Omental fat pad (tissue), 4 donors: Measurements from ENCODE around the gene SLC35F5. TPM values are rescaled to one million over a fixed set of nuclear protein-coding genes. Genes with fewer than 3 reads are reported as not detected.

ENCODE experiments used
- ATAC-seq: fragments of 150-250 bp; one replicate; pipeline ENCODE4 v1.9.1; 2016; ENCODE audit warnings: mild to moderate bottlenecking, moderate library complexity; ENCODE audit not compliant: low FRiP score
- DNase-seq: peaks from one replicate; pipeline ENCODE4 v3.0.0-alpha.2; 2019; ENCODE audit warnings: low spot score
- total RNA-seq, 4 donors: library from RNA; depleted of rRNA; stranded (reverse); fragments of >200 nt; gene quantifications; one replicate each; pipeline ENCODE4 v1.1.0, GENCODE V29; 2016
- TF ChIP-seq, protein P1 (sequence below), 3 donors: fragments of 450-650 bp; IDR thresholded peaks; one replicate each; pipeline ENCODE4 v1.5.1; 2016 to 2017; ENCODE audit warnings: antibody characterized with exemption in 3 of 3, mild to moderate bottlenecking in 3 of 3, moderate library complexity in 2 of 3

The SLC35F5 gene, protein sequence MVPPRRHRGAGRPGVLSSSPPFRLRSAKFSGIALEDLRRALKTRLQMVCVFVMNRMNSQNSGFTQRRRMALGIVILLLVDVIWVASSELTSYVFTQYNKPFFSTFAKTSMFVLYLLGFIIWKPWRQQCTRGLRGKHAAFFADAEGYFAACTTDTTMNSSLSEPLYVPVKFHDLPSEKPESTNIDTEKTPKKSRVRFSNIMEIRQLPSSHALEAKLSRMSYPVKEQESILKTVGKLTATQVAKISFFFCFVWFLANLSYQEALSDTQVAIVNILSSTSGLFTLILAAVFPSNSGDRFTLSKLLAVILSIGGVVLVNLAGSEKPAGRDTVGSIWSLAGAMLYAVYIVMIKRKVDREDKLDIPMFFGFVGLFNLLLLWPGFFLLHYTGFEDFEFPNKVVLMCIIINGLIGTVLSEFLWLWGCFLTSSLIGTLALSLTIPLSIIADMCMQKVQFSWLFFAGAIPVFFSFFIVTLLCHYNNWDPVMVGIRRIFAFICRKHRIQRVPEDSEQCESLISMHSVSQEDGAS
- 10 to 100 TPM; 57.2 to 87.0 (median 69.1) TPM for total RNA-seq

DNA sequence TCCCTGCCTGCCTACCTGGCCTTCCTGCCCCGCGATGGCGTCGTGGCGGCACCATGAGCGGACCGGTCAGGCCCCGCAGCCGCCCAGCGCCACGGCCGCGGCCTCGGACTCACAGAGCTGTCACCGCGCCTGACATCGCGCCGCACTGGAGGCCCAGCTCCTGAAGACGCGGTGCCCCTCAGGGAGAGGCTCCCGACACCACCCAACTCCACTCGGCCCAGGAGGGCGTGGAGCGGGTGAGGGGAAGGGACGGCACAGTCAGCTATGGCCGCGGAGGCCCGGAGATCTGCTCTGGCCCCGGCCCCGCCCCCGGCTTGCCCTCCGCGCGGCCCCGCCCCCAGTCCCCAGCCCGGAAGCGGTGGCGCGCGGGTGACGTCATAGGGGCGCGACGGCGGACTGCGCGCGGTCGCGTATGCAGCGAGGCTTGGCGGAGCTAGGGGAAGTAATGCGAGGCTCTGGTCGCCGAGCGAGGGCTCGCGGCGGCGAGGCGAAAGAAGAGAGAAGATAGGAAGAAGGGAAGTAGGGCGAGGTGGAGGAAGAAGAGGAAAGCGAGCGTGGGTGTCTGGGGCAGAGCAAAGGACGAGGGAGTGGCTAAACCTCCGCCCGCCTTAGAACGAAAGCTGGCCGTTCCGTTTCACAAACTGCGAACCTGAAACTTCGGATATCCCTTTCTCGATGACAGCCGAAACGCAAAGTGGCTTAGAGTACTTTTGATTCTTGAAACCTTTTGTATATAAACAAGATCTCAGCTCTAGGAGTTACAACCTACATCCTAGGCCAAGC is at the start of gene SLC35F5:
Gene SLC35F5, minus strand, starts transcription at position 288 of the 783 bp plus-strand sequence. Its CDS starts 233 bp downstream, at position 55.
- ATAC-seq, result peak; percentile 98
- TF ChIP-seq, protein P1, sequence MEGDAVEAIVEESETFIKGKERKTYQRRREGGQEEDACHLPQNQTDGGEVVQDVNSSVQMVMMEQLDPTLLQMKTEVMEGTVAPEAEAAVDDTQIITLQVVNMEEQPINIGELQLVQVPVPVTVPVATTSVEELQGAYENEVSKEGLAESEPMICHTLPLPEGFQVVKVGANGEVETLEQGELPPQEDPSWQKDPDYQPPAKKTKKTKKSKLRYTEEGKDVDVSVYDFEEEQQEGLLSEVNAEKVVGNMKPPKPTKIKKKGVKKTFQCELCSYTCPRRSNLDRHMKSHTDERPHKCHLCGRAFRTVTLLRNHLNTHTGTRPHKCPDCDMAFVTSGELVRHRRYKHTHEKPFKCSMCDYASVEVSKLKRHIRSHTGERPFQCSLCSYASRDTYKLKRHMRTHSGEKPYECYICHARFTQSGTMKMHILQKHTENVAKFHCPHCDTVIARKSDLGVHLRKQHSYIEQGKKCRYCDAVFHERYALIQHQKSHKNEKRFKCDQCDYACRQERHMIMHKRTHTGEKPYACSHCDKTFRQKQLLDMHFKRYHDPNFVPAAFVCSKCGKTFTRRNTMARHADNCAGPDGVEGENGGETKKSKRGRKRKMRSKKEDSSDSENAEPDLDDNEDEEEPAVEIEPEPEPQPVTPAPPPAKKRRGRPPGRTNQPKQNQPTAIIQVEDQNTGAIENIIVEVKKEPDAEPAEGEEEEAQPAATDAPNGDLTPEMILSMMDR (IDR thresholded peaks at IDR 0.05), result no peak
- DNase-seq, result peak; percentile 83

DNA sequence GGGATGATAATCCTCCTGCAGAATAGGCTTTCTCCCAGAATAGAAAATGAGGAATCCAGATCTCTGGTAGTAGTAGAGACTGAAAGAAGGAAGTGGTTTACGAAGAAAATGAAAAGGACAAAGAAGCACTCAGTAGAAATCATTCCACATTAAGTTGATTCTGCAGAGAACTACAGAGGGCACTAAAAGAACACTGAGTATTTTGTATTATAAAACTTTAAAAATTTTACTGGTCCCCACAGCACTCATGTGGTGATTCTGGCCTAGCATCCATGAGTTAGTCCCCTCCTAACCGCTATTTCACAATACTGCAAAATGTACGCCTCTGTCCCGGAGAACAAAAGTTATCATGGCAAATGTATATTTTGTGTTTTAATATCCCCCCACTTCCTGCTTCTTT is 42.9 kb upstream of the SLC35F5 start:
- DNase-seq, result no peak
- TF ChIP-seq, protein P1 (IDR thresholded peaks at IDR 0.05), result no peak
- ATAC-seq, result no peak

DNA sequence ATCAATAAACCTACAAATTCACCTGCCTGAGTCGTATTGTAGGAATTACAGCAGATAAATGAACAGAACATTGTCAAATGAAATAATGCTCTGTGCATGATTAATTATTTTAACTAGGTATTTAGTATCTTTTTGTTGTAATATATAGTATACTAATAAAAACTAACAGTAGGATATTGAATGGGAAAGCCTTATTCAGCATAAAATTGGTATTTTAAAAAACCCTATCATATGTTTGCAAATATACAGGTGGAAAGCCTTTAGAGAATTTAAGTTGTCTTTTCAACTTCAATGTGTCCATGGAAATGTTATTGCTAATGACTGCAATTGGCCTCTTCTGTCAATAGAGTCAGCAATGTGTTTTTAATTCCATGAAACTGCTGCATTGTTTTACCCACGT is 40.8 kb upstream of the SLC35F5 start:
- TF ChIP-seq, protein P1 (IDR thresholded peaks at IDR 0.05), result no peak
- DNase-seq (no peak), ATAC-seq (no peak)

DNA sequence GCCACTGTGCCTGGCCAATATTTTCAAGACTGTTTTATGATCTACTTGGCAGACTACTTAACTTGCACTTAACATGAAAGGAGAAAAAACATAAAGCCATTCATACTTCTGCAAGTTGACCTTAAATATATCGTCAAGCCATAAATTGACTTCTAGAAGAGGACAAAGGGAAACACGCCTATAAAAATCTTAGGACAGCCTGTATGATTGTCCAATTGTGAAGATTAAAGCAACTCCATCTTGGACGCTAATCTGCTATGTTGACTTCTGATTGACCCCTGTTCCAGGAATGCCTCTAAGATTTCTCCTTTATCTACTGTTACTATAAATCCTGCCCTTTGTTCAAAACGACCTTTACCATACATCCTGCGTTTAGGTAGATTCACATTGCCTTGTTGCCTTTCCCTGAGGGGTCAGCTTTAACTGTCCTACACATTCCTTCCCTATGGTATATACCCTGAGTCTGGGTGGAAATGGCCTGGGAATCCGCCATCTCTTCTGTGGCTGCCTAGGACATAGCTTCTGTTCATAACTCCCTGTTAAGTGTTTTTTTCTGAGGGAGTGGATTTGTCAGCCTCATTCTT is 40.2 kb upstream of the SLC35F5 start:
- TF ChIP-seq, protein P1 (IDR thresholded peaks at IDR 0.05), result no peak
- ATAC-seq (no peak), DNase-seq (no peak)

DNA sequence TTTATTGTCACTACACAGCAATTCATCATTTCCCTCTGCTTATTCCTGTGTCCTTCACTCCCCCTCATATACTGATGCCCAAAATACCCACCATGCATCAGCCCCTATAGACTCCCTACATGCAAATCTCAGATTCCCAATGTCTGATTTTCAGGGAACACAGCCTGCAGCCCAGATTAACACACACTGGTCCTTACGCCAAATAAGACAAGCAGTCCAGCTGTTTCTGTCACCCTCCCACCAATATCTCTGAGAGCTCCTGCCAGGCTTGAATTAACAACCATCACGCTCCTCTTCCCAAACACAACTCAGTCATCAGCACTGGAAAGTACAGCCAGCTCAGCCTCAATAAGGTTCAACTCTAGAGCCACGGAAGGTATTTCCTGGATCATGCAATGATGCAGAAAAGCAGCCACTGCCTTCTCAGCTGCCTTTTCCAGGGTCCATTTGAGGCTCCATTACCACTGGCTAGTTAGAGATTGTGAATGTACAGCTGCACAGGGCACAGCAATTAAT is 39.0 kb upstream of the SLC35F5 start:
- no peak for DNase-seq
- TF ChIP-seq, protein P1 (IDR thresholded peaks at IDR 0.05), result no peak
- ATAC-seq, result peak; percentile 68

DNA sequence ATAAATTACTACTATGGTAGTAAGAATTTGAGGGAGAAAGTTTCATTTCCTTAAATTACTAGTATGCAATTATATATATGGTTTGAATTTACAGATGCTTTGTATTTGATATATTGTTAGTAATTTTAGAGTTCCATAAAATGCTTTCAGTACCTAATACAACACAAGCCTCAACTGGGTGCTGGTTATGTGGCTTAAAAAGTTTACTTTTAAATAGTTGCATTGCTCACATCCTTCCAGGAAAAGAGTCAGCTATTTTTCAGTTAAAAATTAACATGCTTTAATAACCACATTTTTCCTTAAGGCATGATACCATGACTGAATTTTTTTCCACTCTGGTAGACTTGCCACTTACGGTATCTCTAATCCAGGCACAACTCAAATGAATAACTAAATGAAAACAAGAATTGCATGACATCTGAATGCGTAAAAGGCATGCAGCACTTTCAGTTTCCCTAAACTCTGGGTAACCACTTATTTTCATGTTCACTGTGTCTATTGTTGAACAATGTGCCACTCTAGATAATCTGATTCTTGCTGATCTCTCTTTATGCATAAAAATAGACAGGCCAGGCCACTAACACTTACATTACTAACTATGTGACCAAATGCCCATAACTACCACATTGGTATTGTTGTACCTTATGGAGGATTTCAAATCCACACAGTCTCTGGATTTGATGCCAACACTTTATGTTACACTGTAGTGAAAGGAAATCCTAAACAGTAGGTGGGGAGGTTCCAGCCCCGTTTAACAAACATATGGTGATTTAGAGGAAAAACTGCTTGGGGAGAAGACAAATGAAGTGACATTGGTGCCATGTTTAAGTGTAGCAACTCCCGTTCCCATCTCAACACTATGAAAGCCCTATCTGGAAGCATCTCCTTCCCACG is 35.5 kb upstream of the SLC35F5 start:
- TF ChIP-seq, protein P1 (IDR thresholded peaks at IDR 0.05), result no peak
- DNase-seq (no peak), ATAC-seq (no peak)
